ENCODE measurements around the gene GPN1.
A peak's percentile ranks its signal among the peaks of the same experiment; 100 is the strongest.
"Not testable (repeated sequence)": the region's sequence is repeated elsewhere in the genome, so short reads cannot be mapped to it uniquely, and the experiment has no call there.

Gene GPN1

GRCh38 chr2:27627963-27628766, 685 bp upstream of the GPN1 start:
- peak; percentile 50 to 82 (median 54) for DNase-seq

GRCh38 chr2:27630257-27630656, 1.4 kb downstream of the GPN1 start:
- not testable (repeated sequence) for DNase-seq

- DNase-seq = no peak
Observed at GRCh38 chr2:27634291-27634690, 5.4 kb downstream of the GPN1 start.

GRCh38 chr2:27636766-27637165, 7.9 kb downstream of the GPN1 start:
- no peak for DNase-seq

- DNase-seq = no peak
Observed at GRCh38 chr2:27638037-27638637, 9.3 kb downstream of the GPN1 start.

GRCh38 chr2:27638709-27639108, 9.9 kb downstream of the GPN1 start:
- no peak for DNase-seq

- DNase-seq = no peak
Observed at GRCh38 chr2:27640722-27641245, 11.9 kb downstream of the GPN1 start.

- no peak for DNase-seq
Observed at GRCh38 chr2:27645197-27645596, 16.3 kb downstream of the GPN1 start.

- no peak for DNase-seq
Observed at GRCh38 chr2:27647289-27647688, 18.4 kb downstream of the GPN1 start.

GRCh38 chr2:27647737-27648136, 18.9 kb downstream of the GPN1 start:
- no peak for DNase-seq

GRCh38 chr2:27651056-27651455, 22.2 kb downstream of the GPN1 start:
- DNase-seq = no peak

- DNase-seq = no peak
Observed at GRCh38 chr2:27652341-27652740, 23.5 kb downstream of the GPN1 start.

GRCh38 chr2:27652790-27653189, 23.9 kb downstream of the GPN1 start:
- no peak for DNase-seq

- no peak for DNase-seq
Observed at GRCh38 chr2:27653397-27653796, 24.5 kb downstream of the GPN1 start.

- no peak for DNase-seq
Observed at GRCh38 chr2:27655155-27655951, 26.5 kb downstream of the GPN1 start.

GRCh38 chr2:27661371-27661770, 32.5 kb downstream of the GPN1 start:
- DNase-seq = no peak

GRCh38 chr2:27663285-27664153, 34.7 kb downstream of the GPN1 start, which contains the start of the genes SLC4A1AP and SUPT7L:
SLC4A1AP (plus strand) TSS chr2:27663889; CDS start chr2:27663915, 26 bp downstream.
SUPT7L (minus strand) TSS chr2:27663614; CDS start chr2:27662192, 1,422 bp downstream.
- peak; percentile 79 to 84 (median 83) for DNase-seq

GRCh38 chr2:27664154-27664574, 35.3 kb downstream of the GPN1 start:
- DNase-seq = peak in 2 of 4 experiments; percentile 5 to 11

- DNase-seq = peak; percentile 7 to 41 (median 32)
Observed at GRCh38 chr2:27664622-27665363, 35.9 kb downstream of the GPN1 start.

GRCh38 chr2:27667446-27667845, 38.6 kb downstream of the GPN1 start:
- DNase-seq = peak in 3 of 4 experiments; percentile 9 to 61 (median 48)

- DNase-seq = no peak
Observed at GRCh38 chr2:27671235-27671634, 42.4 kb downstream of the GPN1 start.
